Measurements from ENCODE around the gene C22orf15.
A peak's percentile ranks its signal among the peaks of the same experiment; 100 is the strongest.

C22orf15 gene

DNA sequence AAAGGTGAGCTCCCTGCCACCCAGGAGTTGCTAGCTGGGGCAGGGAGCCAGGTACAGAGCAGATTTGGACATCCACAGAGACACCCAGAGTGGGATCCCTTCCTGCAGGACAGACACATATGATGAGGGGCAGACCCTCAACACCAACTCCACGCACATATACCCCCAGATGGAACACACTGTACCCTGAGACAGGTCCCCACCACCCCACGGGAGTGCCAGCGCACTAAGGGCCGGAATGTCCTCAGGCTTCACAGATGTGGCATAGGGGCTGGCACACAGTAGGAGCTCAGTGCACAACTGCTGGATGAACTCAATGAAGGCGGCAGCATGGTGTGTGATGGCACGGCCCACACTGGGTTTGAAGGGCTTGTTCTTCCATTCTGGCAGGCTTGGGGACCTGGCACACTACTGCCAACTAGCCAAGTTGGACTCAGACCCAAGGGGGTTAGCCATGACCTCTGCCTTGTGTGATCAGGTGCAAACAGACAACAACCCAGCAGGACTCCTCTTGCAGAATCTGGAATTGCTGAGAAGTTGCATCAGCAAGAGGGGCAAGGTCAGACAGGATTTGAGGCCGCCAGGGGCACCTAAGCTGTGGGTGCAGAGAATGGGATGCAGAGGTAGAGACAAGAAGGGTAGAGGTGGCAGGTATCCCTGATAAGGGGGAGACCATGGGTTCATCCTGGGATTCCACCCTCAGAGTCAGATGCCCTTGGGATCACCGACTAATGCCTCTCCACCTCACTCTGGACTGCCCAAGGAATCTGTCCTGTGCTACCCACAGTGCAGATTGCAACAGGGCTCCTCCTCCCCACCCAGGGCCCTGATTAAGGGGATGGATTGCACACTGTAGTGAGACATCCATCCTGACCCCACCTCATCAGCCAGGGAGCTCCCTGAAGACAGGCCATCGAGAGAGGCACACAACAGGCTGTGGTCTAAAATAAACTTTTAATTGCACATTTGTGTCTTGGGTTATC, 2.4 kb downstream of the C22orf15 start:
- TF ChIP-seq, protein P1, sequence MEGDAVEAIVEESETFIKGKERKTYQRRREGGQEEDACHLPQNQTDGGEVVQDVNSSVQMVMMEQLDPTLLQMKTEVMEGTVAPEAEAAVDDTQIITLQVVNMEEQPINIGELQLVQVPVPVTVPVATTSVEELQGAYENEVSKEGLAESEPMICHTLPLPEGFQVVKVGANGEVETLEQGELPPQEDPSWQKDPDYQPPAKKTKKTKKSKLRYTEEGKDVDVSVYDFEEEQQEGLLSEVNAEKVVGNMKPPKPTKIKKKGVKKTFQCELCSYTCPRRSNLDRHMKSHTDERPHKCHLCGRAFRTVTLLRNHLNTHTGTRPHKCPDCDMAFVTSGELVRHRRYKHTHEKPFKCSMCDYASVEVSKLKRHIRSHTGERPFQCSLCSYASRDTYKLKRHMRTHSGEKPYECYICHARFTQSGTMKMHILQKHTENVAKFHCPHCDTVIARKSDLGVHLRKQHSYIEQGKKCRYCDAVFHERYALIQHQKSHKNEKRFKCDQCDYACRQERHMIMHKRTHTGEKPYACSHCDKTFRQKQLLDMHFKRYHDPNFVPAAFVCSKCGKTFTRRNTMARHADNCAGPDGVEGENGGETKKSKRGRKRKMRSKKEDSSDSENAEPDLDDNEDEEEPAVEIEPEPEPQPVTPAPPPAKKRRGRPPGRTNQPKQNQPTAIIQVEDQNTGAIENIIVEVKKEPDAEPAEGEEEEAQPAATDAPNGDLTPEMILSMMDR (IDR thresholded peaks at IDR 0.05; ENCODE audit: low read depth, low read length, missing control alignments) = no peak
- DNase-seq (ENCODE audit: extremely low read depth, low read depth) = no peak
- no peak overlapping the region for H3K4me3 ChIP-seq (replicated peaks; ENCODE audit: low read depth, low read length)

GRCh38 chr22:23767303-23767672, 4.5 kb downstream of the C22orf15 start:
- H3K4me3 ChIP-seq (replicated peaks; ENCODE audit: low read depth, low read length) = peak overlapping the region; percentile 57
- TF ChIP-seq, protein P1 (IDR thresholded peaks at IDR 0.05; ENCODE audit: low read depth, low read length, missing control alignments) = no peak
- DNase-seq (ENCODE audit: extremely low read depth, low read depth) = no peak

DNA sequence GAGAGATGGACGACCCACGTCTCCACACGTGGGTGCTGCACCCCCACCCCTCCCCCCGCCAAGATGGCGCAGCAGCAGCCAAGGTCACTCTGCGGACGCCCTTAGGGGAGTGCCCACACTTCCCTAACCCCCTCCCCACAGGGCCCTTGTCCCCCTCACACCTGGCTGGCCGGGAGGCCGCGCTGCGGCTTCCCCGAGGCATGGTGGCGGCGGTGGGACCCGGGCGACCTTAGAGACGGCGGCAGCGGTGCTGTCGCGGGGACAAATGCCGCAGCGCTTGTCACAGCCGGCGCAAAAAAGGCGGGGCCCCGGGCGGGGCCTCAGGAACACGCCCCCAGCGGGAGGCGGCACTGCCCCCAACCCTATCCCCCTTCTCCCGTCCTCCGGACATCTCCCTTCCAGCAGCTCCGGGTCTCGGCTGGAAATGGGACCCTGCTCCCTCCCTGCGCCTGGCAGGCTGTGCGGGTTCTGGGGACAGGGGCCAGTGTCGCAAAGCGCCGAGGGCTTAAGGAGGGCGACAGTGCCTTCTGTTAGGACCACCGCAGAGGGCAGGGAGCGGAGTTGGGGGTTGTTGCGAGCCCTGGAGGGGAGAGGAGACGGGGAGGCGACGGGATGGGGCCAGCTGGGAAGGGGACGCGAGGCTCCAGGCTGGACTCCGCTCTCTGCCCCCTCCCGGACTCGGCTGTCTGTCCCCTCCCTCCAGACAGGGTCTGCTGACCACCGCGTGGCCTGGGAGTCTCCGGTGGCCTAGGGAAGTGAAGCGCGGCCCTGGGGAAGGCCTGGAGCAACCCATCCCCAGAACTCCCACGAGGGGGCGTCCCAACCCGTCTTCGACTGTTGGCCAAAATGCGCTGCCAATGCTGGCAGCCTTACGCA, 5.1 kb downstream of the C22orf15 start, which contains the start of gene CHCHD10:
TSS of gene CHCHD10 (minus strand) at position 300 of the 876 bp plus-strand sequence. CDS start at position 202, 98 bp downstream.
- DNase-seq (ENCODE audit: extremely low read depth, low read depth) = no peak
- peak within 1 kb of the TSS; percentile 57 for H3K4me3 ChIP-seq (replicated peaks; ENCODE audit: low read depth, low read length)

GRCh38 chr22:23769321-23769965, 6.7 kb downstream of the C22orf15 start:
- TF ChIP-seq, protein P1 (IDR thresholded peaks at IDR 0.05; ENCODE audit: low read depth, low read length, missing control alignments) = no peak
- H3K4me3 ChIP-seq (replicated peaks; ENCODE audit: low read depth, low read length) = no peak overlapping the region
- DNase-seq (ENCODE audit: extremely low read depth, low read depth) = no peak

More for the DNA sequence above, 5.1 kb downstream of the C22orf15 start, which contains the start of gene CHCHD10:
- TF ChIP-seq, protein P1 (IDR thresholded peaks at IDR 0.05; ENCODE audit: low read depth, low read length, missing control alignments) = peak; percentile 82

DNA sequence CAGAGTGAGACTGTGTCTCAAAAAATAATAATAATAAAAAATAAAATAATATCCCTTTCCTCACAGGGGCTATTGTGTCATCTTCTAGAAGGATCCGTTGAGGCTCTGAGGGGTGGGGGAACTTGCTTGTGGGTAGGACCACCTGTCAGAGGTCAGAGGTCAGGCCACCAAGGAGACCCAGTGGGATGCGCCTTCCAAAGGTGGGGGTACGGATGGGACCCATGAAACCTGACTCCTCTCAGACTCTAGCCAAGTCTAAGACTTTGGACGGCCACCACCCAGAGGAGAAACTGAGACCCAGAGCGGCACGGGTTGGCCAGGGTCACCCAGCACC, 9.5 kb downstream of the C22orf15 start:
- peak overlapping the region; percentile 31; the same call in 1 of the 2 replicates for H3K4me3 ChIP-seq (replicated peaks; ENCODE audit: low read depth, low read length)
- no peak for DNase-seq (ENCODE audit: extremely low read depth, low read depth)
- TF ChIP-seq, protein P1 (IDR thresholded peaks at IDR 0.05; ENCODE audit: low read depth, low read length, missing control alignments) = no peak

Measured in HFF-Myc (cell line).